Measurements from ENCODE around the gene ALB.

Gene ALB

DNA sequence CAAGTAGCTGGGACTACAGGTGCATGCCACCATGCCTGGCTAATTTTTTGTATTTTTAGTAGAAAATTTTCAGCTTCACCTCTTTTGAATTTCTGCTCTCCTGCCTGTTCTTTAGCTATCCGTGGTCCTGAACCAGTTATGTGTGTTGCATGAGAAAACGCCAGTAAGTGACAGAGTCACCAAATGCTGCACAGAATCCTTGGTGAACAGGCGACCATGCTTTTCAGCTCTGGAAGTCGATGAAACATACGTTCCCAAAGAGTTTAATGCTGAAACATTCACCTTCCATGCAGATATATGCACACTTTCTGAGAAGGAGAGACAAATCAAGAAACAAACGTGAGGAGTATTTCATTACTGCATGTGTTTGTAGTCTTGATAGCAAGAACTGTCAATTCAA, 13.9 kb downstream of the ALB start:
- TF ChIP-seq, protein P1, sequence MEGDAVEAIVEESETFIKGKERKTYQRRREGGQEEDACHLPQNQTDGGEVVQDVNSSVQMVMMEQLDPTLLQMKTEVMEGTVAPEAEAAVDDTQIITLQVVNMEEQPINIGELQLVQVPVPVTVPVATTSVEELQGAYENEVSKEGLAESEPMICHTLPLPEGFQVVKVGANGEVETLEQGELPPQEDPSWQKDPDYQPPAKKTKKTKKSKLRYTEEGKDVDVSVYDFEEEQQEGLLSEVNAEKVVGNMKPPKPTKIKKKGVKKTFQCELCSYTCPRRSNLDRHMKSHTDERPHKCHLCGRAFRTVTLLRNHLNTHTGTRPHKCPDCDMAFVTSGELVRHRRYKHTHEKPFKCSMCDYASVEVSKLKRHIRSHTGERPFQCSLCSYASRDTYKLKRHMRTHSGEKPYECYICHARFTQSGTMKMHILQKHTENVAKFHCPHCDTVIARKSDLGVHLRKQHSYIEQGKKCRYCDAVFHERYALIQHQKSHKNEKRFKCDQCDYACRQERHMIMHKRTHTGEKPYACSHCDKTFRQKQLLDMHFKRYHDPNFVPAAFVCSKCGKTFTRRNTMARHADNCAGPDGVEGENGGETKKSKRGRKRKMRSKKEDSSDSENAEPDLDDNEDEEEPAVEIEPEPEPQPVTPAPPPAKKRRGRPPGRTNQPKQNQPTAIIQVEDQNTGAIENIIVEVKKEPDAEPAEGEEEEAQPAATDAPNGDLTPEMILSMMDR (IDR thresholded peaks at IDR 0.05), result no peak

DNA sequence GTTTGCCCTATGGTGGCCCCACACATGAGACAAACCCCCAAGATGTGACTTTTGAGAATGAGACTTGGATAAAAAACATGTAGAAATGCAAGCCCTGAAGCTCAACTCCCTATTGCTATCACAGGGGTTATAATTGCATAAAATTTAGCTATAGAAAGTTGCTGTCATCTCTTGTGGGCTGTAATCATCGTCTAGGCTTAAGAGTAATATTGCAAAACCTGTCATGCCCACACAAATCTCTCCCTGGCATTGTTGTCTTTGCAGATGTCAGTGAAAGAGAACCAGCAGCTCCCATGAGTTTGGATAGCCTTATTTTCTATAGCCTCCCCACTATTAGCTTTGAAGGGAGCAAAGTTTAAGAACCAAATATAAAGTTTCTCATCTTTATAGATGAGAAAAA, 14.6 kb downstream of the ALB start:
- TF ChIP-seq, protein P1 (IDR thresholded peaks at IDR 0.05), result no peak

DNA sequence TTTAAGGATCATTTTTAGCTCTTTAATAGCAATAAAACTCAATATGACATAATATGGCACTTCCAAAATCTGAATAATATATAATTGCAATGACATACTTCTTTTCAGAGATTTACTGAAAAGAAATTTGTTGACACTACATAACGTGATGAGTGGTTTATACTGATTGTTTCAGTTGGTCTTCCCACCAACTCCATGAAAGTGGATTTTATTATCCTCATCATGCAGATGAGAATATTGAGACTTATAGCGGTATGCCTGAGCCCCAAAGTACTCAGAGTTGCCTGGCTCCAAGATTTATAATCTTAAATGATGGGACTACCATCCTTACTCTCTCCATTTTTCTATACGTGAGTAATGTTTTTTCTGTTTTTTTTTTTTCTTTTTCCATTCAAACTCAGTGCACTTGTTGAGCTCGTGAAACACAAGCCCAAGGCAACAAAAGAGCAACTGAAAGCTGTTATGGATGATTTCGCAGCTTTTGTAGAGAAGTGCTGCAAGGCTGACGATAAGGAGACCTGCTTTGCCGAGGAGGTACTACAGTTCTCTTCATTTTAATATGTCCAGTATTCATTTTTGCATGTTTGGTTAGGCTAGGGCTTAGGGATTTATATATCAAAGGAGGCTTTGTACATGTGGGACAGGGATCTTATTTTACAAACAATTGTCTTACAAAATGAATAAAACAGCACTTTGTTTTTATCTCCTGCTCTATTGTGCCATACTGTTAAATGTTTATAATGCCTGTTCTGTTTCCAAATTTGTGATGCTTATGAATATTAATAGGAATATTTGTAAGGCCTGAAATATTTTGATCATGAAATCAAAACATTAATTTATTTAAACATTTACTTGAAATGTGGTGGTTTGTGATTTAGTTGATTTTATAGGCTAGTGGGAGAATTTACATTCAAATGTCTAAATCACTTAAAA, 15.3 kb downstream of the ALB start:
- TF ChIP-seq, protein P1 (IDR thresholded peaks at IDR 0.05), result no peak

DNA sequence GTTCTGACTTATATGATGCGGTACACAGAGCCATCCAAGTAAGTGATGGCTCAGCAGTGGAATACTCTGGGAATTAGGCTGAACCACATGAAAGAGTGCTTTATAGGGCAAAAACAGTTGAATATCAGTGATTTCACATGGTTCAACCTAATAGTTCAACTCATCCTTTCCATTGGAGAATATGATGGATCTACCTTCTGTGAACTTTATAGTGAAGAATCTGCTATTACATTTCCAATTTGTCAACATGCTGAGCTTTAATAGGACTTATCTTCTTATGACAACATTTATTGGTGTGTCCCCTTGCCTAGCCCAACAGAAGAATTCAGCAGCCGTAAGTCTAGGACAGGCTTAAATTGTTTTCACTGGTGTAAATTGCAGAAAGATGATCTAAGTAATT, 16.5 kb downstream of the ALB start:
- TF ChIP-seq, protein P1 (IDR thresholded peaks at IDR 0.05), result no peak

DNA sequence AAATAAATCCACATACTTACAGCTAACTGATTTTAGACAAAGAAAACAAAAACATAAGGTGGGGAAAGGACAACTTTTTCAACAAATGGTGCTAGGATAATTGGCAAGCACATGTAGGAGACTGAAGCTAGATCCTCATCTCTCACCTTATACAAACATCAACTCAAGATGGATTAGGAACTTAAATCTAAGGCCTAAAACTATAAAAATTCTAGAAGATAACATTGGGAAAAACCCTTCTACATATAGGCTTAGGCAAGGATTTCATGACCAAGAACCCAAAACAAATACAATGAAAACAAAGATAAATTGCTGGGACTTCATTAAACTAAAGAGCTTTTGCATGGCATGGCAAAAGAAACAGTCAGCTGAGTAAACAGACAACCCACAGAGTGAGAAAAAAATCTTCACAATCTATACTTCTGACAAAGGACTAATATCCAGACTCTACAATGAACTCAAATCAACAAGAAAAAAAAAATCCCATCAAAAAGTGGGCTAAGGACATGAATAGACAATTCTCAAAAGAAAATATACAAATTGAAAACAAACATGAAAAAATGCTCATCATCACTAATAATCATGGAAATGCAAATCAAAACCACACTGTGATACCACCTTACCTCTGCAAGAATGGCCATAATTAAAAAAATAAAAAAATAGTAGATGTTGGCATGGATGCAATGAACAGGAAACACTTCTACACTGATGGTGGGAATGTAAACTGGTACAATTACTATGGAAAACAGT, 17.8 kb downstream of the ALB start:
- TF ChIP-seq, protein P1 (IDR thresholded peaks at IDR 0.05), result no peak

DNA sequence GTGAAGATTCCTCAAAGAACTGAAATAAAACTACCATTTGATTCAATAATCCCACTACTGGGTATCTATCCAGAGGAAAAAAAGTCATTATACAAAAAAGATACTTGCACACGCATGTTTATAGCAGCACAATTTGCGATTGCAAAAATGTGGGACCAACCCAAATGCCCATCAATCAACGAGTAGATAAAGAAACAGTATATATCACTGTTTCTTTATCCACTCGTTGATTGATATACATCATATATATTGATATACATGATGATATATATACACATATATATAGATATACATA, 18.3 kb downstream of the ALB start:
- TF ChIP-seq, protein P1 (IDR thresholded peaks at IDR 0.05), result no peak

DNA sequence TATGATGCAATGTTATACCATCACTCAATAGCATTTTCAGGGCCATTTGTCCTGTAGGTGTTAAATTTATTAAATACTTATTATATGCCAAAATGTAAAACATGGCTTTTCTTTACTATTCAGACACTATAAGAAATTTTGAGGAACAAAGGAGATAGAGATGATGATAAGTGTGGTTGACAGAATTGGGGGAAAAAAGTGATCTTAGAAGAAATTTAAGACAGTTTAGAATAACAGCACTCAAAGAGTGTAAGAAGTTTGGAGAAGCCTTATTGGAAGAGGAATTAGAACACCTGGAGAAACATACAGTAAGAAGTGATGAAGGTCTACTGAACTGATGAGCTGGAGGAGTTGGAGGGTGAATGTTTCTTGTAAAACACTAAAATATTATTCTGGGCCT, 19.1 kb downstream of the ALB start:
- TF ChIP-seq, protein P1 (IDR thresholded peaks at IDR 0.05), result no peak
